Nephron progenitor cell (in vitro differentiated cells): Measurements from ENCODE around the gene SUPT4H1.

Experiments used
- DNase-seq: peaks from one replicate; pipeline ENCODE4 v3.0.0; 2021
- H3K27ac Mint-ChIP-seq: 2 replicates; pipeline ENCODE4 v1.8.0; 2021; ENCODE audit warnings: mild to moderate bottlenecking, moderate library complexity, mixed read lengths
- H3K27me3 Mint-ChIP-seq: 2 replicates; pipeline ENCODE4 v1.8.0; 2021; ENCODE audit warnings: mild to moderate bottlenecking, low read depth, mixed read lengths; ENCODE audit not compliant: poor library complexity
- H3K36me3 Mint-ChIP-seq: 2 replicates; pipeline ENCODE4 v1.8.0; 2021; ENCODE audit warnings: low read depth, mixed read lengths
- H3K4me1 Mint-ChIP-seq: 2 replicates; pipeline ENCODE4 v1.8.0; 2021; ENCODE audit warnings: mixed read lengths
- H3K4me3 Mint-ChIP-seq: 2 replicates; pipeline ENCODE4 v1.8.0; 2021; ENCODE audit warnings: mild to moderate bottlenecking, moderate library complexity, mixed read lengths
- H3K9me3 Mint-ChIP-seq: 2 replicates; pipeline ENCODE4 v1.8.0; 2021; ENCODE audit warnings: mild to moderate bottlenecking, moderate library complexity, mixed read lengths
- CTCF ChIP-seq: fragments of 200-600 bp; sonication (generic); IDR thresholded peaks from 2 replicates; pipeline ENCODE4 v1.5.0; 2021; ENCODE audit warnings: antibody characterized with exemption

Gene SUPT4H1

GRCh38 chr17:58396173-58396572 is 44.2 kb upstream of the SUPT4H1 start:
- no peak for DNase-seq
- H3K9me3 Mint-ChIP-seq, result no peaks in the 10 kb centered on the region
- H3K27ac Mint-ChIP-seq, result no peak overlapping the region
- H3K4me1 Mint-ChIP-seq, result peaks cover 31% of the 10 kb centered on the region
- no peak for TF ChIP-seq CTCF
- no peak overlapping the region for H3K4me3 Mint-ChIP-seq
- H3K36me3 Mint-ChIP-seq, result no peaks in the 10 kb centered on the region
- no peaks in the 10 kb centered on the region for H3K27me3 Mint-ChIP-seq

- TF ChIP-seq CTCF, result no peak
- H3K27me3 Mint-ChIP-seq, result no peaks in the 10 kb centered on the region
- H3K9me3 Mint-ChIP-seq, result no peaks in the 10 kb centered on the region
- no peak overlapping the region for H3K4me3 Mint-ChIP-seq
- peaks cover 32% of the 10 kb centered on the region for H3K4me1 Mint-ChIP-seq
- no peak overlapping the region for H3K27ac Mint-ChIP-seq
- DNase-seq, result no peak
- H3K36me3 Mint-ChIP-seq, result no peaks in the 10 kb centered on the region
These were observed 42.7 kb upstream of the SUPT4H1 start for GRCh38 chr17:58394534-58395223.

GRCh38 chr17:58391302-58391984 is 39.4 kb upstream of the SUPT4H1 start:
- no peak overlapping the region for H3K4me3 Mint-ChIP-seq
- no peak for DNase-seq
- peaks cover 30% of the 10 kb centered on the region for H3K4me1 Mint-ChIP-seq
- peak overlapping the region; percentile 25 for H3K27ac Mint-ChIP-seq
- H3K27me3 Mint-ChIP-seq, result no peaks in the 10 kb centered on the region
- no peaks in the 10 kb centered on the region for H3K36me3 Mint-ChIP-seq
- H3K9me3 Mint-ChIP-seq, result no peaks in the 10 kb centered on the region
- TF ChIP-seq CTCF, result no peak

- H3K27ac Mint-ChIP-seq, result no peak overlapping the region
- no peaks in the 10 kb centered on the region for H3K27me3 Mint-ChIP-seq
- no peak for TF ChIP-seq CTCF
- H3K36me3 Mint-ChIP-seq, result no peaks in the 10 kb centered on the region
- no peak for DNase-seq
- no peak overlapping the region for H3K4me3 Mint-ChIP-seq
- peaks cover 28% of the 10 kb centered on the region for H3K4me1 Mint-ChIP-seq
- no peaks in the 10 kb centered on the region for H3K9me3 Mint-ChIP-seq
These were observed 38.9 kb upstream of the SUPT4H1 start for GRCh38 chr17:58390884-58391283.

- Mint-ChIP-seq H3K4me1 (peaks cover 47% of the 10 kb centered on the region), H3K9me3 (no peaks in the 10 kb centered on the region), H3K36me3 (no peaks in the 10 kb centered on the region), H3K27me3 (no peaks in the 10 kb centered on the region), H3K27ac (no peak overlapping the region), H3K4me3 (no peak overlapping the region)
- no peak for DNase-seq
- no peak for TF ChIP-seq CTCF
These were observed 36.5 kb upstream of the SUPT4H1 start for GRCh38 chr17:58388302-58389190.
